IMR-90 (cell line): ENCODE data around the gene COL23A1. TPM values are rescaled to one million over a fixed set of nuclear protein-coding genes. Genes with fewer than 3 reads are reported as not detected.

Source experiments
- ATAC-seq: fragments of 200-7000 bp; cut with Tn5 transposase; 2 replicates; pipeline ENCODE4 v1.9.1; 2020; ENCODE audit warnings: low read depth, mild to moderate bottlenecking, moderate library complexity
- BruUV-seq: library from RNA; stranded (reverse); fragments of 400-500 nt; replicated peaks from 2 replicates; lab custom pipeline; 2021; lab: Mats Ljungman, UMichigan
- CTCF ChIA-PET: fragments of 300-600 bp; formaldehyde crosslinking; extraction: SDS; loops from one replicate; lab custom pipeline; 2021; ENCODE audit warnings: antibody characterized with exemption; lab: Yijun Ruan, JAX
- POLR2A ChIA-PET: fragments of 300-600 bp; sonication (Branson Sonifier 250); formaldehyde crosslinking; loops from one replicate; lab custom pipeline; 2022; ENCODE audit warnings: antibody characterized with exemption; ENCODE audit not compliant: unreplicated experiment; lab: Charles Lee
- DNase-seq: peaks from one replicate; pipeline ENCODE4 v3.0.0; 2013
- H2AFZ ChIP-seq: replicated peaks from 2 replicates; pipeline ENCODE3; 2013; ENCODE audit warnings: low read length, mild to moderate bottlenecking; ENCODE audit not compliant: poor library complexity
- H2AK5ac ChIP-seq: 2 replicates; pipeline ENCODE4 v1.6.1; 2013; ENCODE audit warnings: low read depth, low read length, inconsistent platforms
- H2AK9ac ChIP-seq: replicated peaks from 2 replicates; pipeline ENCODE3; 2013; ENCODE audit warnings: mild to moderate bottlenecking, low read depth, low read length, moderate library complexity; ENCODE audit not compliant: poor library complexity
- H2BK120ac ChIP-seq: 2 replicates; pipeline ENCODE4 v1.6.1; 2013; ENCODE audit warnings: low read depth, low read length, inconsistent platforms
- H2BK15ac ChIP-seq: 3 replicates; pipeline ENCODE4 v1.6.1; 2013; ENCODE audit warnings: low read depth, low read length, inconsistent platforms
- H2BK20ac ChIP-seq: 2 replicates; pipeline ENCODE4 v1.6.1; 2013; ENCODE audit warnings: low read depth, mild to moderate bottlenecking, inconsistent platforms, low read length, moderate library complexity
- H2BK5ac ChIP-seq: 2 replicates; pipeline ENCODE4 v1.6.1; 2013; ENCODE audit warnings: mild to moderate bottlenecking, low read depth, low read length, inconsistent platforms; ENCODE audit not compliant: poor library complexity, severe bottlenecking
- H3K14ac ChIP-seq: replicated peaks from 2 replicates; pipeline ENCODE4 v1.6.1; 2013; ENCODE audit warnings: low read depth, low read length, inconsistent platforms
- H3K18ac ChIP-seq: 2 replicates; pipeline ENCODE4 v1.6.1; 2013; ENCODE audit warnings: low read depth, low read length, control low read depth
- H3K23ac ChIP-seq: 2 replicates; pipeline ENCODE4 v1.6.1; 2013; ENCODE audit warnings: low read depth, low read length, inconsistent platforms
- H3K27ac ChIP-seq: 2 replicates; pipeline ENCODE4 v1.5.1; 2013; ENCODE audit warnings: mild to moderate bottlenecking, control low read depth, low read length; ENCODE audit not compliant: insufficient read depth
- H3K27me3 ChIP-seq: 2 replicates; pipeline ENCODE4 v1.6.1; 2013; ENCODE audit warnings: low read length; ENCODE audit not compliant: control insufficient read depth, insufficient read depth
- H3K36me3 ChIP-seq: 2 replicates; pipeline ENCODE4 v1.6.1; 2013; ENCODE audit warnings: low read length, mixed read lengths; ENCODE audit not compliant: control insufficient read depth, insufficient read depth
- H3K4ac ChIP-seq: 2 replicates; pipeline ENCODE4 v1.6.1; 2013; ENCODE audit warnings: low read depth, low read length, inconsistent platforms
- H3K4me1 ChIP-seq: 2 replicates; pipeline ENCODE4 v1.6.1; 2013; ENCODE audit warnings: low read length, mixed read lengths; ENCODE audit not compliant: control insufficient read depth, insufficient read depth
- H3K4me2 ChIP-seq: 2 replicates; pipeline ENCODE4 v1.6.1; 2013; ENCODE audit warnings: low read depth, mild to moderate bottlenecking, control low read depth, low read length, moderate library complexity
- H3K4me3 ChIP-seq: 2 replicates; pipeline ENCODE4 v1.5.1; 2013; ENCODE audit warnings: low read depth, mild to moderate bottlenecking, control low read depth, low read length, moderate library complexity; ENCODE audit not compliant: insufficient read depth
- H3K56ac ChIP-seq: 2 replicates; pipeline ENCODE4 v1.6.1; 2013; ENCODE audit warnings: low read length, inconsistent platforms; ENCODE audit not compliant: insufficient read depth; ENCODE audit errors: extremely low read depth
- H3K79me1 ChIP-seq, 2 experiments: 2 replicates each; pipeline ENCODE4 v1.6.1; 2013; ENCODE audit warnings: low read length in 2 of 2, inconsistent platforms in 1 of 2, low read depth in 1 of 2
- H3K9ac ChIP-seq: 2 replicates; pipeline ENCODE4 v1.6.1; 2013; ENCODE audit warnings: low read depth, low read length, control low read depth
- H3K9me1 ChIP-seq: 2 replicates; pipeline ENCODE4 v1.6.1; 2013; ENCODE audit warnings: low read length, inconsistent platforms; ENCODE audit not compliant: insufficient read depth
- H3K9me3 ChIP-seq: 2 replicates; pipeline ENCODE4 v1.6.1; 2013; ENCODE audit warnings: low read length; ENCODE audit not compliant: control insufficient read depth, insufficient read depth
- H4K20me1 ChIP-seq: 2 replicates; pipeline ENCODE4 v1.6.1; 2013; ENCODE audit warnings: low read length, inconsistent platforms; ENCODE audit not compliant: insufficient read depth
- H4K5ac ChIP-seq: 2 replicates; pipeline ENCODE4 v1.6.1; 2013; ENCODE audit warnings: mild to moderate bottlenecking, low read depth, low read length, control low read depth
- H4K8ac ChIP-seq, 2 experiments: 2 replicates each; pipeline ENCODE4 v1.6.1; 2013; ENCODE audit warnings: low read depth in 2 of 2, low read length in 2 of 2, control low read depth in 1 of 2, inconsistent platforms in 1 of 2
- H4K91ac ChIP-seq: 2 replicates; pipeline ENCODE4 v1.6.1; 2013; ENCODE audit warnings: low read depth, low read length, inconsistent platforms; ENCODE audit not compliant: insufficient read depth
- BHLHE40 ChIP-seq: fragments of 150-350 bp; IDR thresholded peaks from 2 replicates; pipeline ENCODE4 v1.6.1; 2016; ENCODE audit warnings: mild to moderate bottlenecking, low read depth, low read length
- CEBPB ChIP-seq: IDR thresholded peaks from 2 replicates; pipeline ENCODE4 v1.6.1; 2012; ENCODE audit warnings: low read depth, low read length, improper control_type of control experiment
- CHD1 ChIP-seq: IDR thresholded peaks from 2 replicates; pipeline ENCODE4 v1.6.1; 2012; ENCODE audit warnings: low read depth, low read length, improper control_type of control experiment
- CTCF ChIP-seq: conservative IDR thresholded peaks from 2 replicates; pipeline ENCODE4 v1.5.1; 2012; ENCODE audit warnings: mild to moderate bottlenecking, low read depth, low read length, improper control_type of control experiment
- ELK1 ChIP-seq: fragments of 150-350 bp; IDR thresholded peaks from 2 replicates; pipeline ENCODE4 v1.6.1; 2016; ENCODE audit warnings: low read depth, mild to moderate bottlenecking, low read length, moderate library complexity, borderline replicate concordance
- FOS ChIP-seq: fragments of 150-350 bp; IDR thresholded peaks from 2 replicates; pipeline ENCODE4 v1.6.1; 2016; ENCODE audit warnings: low read depth, low read length
- MAFK ChIP-seq: IDR thresholded peaks from 2 replicates; pipeline ENCODE4 v1.6.1; 2012; ENCODE audit warnings: low read depth, low read length, improper control_type of control experiment
- MAZ ChIP-seq: IDR thresholded peaks from 2 replicates; pipeline ENCODE4 v1.6.1; 2012; ENCODE audit warnings: low read depth, mild to moderate bottlenecking, low read length, improper control_type of control experiment, moderate library complexity, borderline replicate concordance
- MXI1 ChIP-seq: IDR thresholded peaks from 2 replicates; pipeline ENCODE4 v1.6.1; 2012; ENCODE audit warnings: low read depth, mild to moderate bottlenecking, low read length, moderate library complexity, borderline replicate concordance
- NFE2L2 ChIP-seq: fragments of 150-350 bp; IDR thresholded peaks from 2 replicates; pipeline ENCODE4 v1.6.1; 2016; ENCODE audit warnings: low read depth, mild to moderate bottlenecking, low read length
- POLR2A ChIP-seq: IDR thresholded peaks from 2 replicates; pipeline ENCODE4 v1.6.1; 2012; ENCODE audit warnings: mild to moderate bottlenecking, low read depth, low read length
- RAD21 ChIP-seq: IDR thresholded peaks from 2 replicates; pipeline ENCODE4 v1.6.1; 2012; ENCODE audit warnings: low read length, improper control_type of control experiment
- RFX5 ChIP-seq: IDR thresholded peaks from 2 replicates; pipeline ENCODE4 v1.8.0; 2012; ENCODE audit warnings: low read depth, mild to moderate bottlenecking, low read length, moderate library complexity
- SMC3 ChIP-seq: fragments of 150-350 bp; IDR thresholded peaks from 2 replicates; pipeline ENCODE4 v1.6.1; 2016; ENCODE audit warnings: low read depth, mild to moderate bottlenecking, antibody characterized with exemption, low read length, moderate library complexity
- USF2 ChIP-seq: fragments of 150-350 bp; IDR thresholded peaks from 2 replicates; pipeline ENCODE4 v1.6.1; 2017; ENCODE audit warnings: mild to moderate bottlenecking, antibody characterized with exemption, low read length, low read depth
- WGBS, 2 experiments: methylation state at CpG; one replicate each; pipeline versions ENCODE4 v1.1.5 to v1.1.7; 2013; ENCODE audit warnings: missing lambda C conversion rate in 2 of 2; ENCODE audit not compliant: insufficient read length in 1 of 2; ENCODE audit errors: extremely low coverage in 2 of 2; 5-methylcytosine and 5-hydroxymethylcytosine counted together
- dilution Hi-C: fragments of 300-500 bp; cut with HindIII; formaldehyde crosslinking; loops from one replicate; pipeline ENCODE4 v1.14.3; 2018; ENCODE audit warnings: low sequenced_read_pairs; ENCODE audit not compliant: unreplicated experiment
- in situ Hi-C: fragments of 300-500 bp; cut with MboI; formaldehyde crosslinking; loops from 3 replicates; pipeline ENCODE4 v1.14.3; 2019; ENCODE audit warnings: low sequenced_read_pairs, inconsistent platforms, mixed read lengths
- intact Hi-C: fragments of 100-400 bp; cut with micrococcal nuclease; formaldehyde crosslinking; loops from 2 replicates; pipeline ENCODE4 v1.10.0; 2022
- polyA plus RNA-seq, 3 experiments: library from polyadenylated mRNA; depleted of rRNA; stranded (reverse); fragments of >200 nt; gene quantifications; 2 replicates each; pipeline ENCODE4 v1.2.3, GENCODE V29; 2012; ENCODE audit warnings: low replicate concordance in 1 of 3
- total RNA-seq: library from RNA; depleted of rRNA; stranded (reverse); fragments of >200 nt; gene quantifications from 2 replicates; pipeline ENCODE4 v1.2.3, GENCODE V29; 2012

The COL23A1 gene
- total and polyA plus RNA-seq, 2 of the 4 experiments (the other 2 are of a cell fraction), result not detected

GRCh38 chr5:178435321-178436238 is 154.6 kb downstream of the COL23A1 start:
- Histone ChIP-seq H3K9me1 (no peaks in the 10 kb centered on the region), H3K27ac (no peak overlapping the region)
- TF ChIP-seq MAZ, result no peak
- TF ChIP-seq FOS, result no peak
- TF ChIP-seq NFE2L2, result no peak
- TF ChIP-seq CHD1, result no peak
- no peak for TF ChIP-seq CTCF
- TF ChIP-seq CEBPB, result no peak
- no peak for TF ChIP-seq MXI1
- TF ChIP-seq POLR2A, result no peak
- TF ChIP-seq SMC3, result no peak
- TF ChIP-seq MAFK, result no peak
- TF ChIP-seq ELK1, result no peak
- TF ChIP-seq RAD21, result no peak
- TF ChIP-seq BHLHE40, result no peak
- TF ChIP-seq USF2, result no peak
- TF ChIP-seq RFX5, result no peak

More at GRCh38 chr5:178435321-178436238, 154.6 kb downstream of the COL23A1 start:
- in situ Hi-C loops, result no loop called here
- H4K20me1 ChIP-seq, result no peaks in the 10 kb centered on the region
- H3K36me3 ChIP-seq, result no peaks in the 10 kb centered on the region
- H3K23ac ChIP-seq, result no peak overlapping the region
- POLR2A ChIA-PET, result no interaction called here
- H3K4me1 ChIP-seq, result no peaks in the 10 kb centered on the region
- no peak overlapping the region for H3K18ac ChIP-seq
- no peak overlapping the region for H4K8ac ChIP-seq
- H3K56ac ChIP-seq, result no peak overlapping the region
- no peaks in the 10 kb centered on the region; the same call in 1 of the 2 replicates for H3K27me3 ChIP-seq
- H2BK5ac ChIP-seq, result no peak overlapping the region
- no peak overlapping the region for H2BK20ac ChIP-seq
- no peak overlapping the region for H3K4ac ChIP-seq
- H2BK120ac ChIP-seq, result no peak overlapping the region
- dilution Hi-C loops, result no loop called here
- H2AFZ ChIP-seq, result no peak overlapping the region
- BruUV-seq, result no TSS peak
- no peak overlapping the region for H4K91ac ChIP-seq
- no peak overlapping the region for H2AK9ac ChIP-seq
- H3K4me2 ChIP-seq, result no peak overlapping the region
- CTCF ChIA-PET, result no interaction called here
- H3K79me1 ChIP-seq, result no peaks in the 10 kb centered on the region
- no peak overlapping the region for H3K9ac ChIP-seq
- H3K4me3 ChIP-seq, result no peak overlapping the region
- intact Hi-C loops, result no loop called here
- H3K9me3 ChIP-seq, result peaks cover 21% of the 10 kb centered on the region
- 81% methylated on average over 12 of the region's 22 CpGs; no CpG with 5 or more reads in 1 of the 2 experiments for WGBS, 2 experiments
- no peak overlapping the region for H2BK15ac ChIP-seq
- H3K14ac ChIP-seq, result no peak overlapping the region
- no peak overlapping the region for H4K5ac ChIP-seq
- no peak for ATAC-seq
- H2AK5ac ChIP-seq, result no peak overlapping the region
- no peak for DNase-seq
